ENCODE data around the gene IRAK3.

IRAK3 gene

DNA sequence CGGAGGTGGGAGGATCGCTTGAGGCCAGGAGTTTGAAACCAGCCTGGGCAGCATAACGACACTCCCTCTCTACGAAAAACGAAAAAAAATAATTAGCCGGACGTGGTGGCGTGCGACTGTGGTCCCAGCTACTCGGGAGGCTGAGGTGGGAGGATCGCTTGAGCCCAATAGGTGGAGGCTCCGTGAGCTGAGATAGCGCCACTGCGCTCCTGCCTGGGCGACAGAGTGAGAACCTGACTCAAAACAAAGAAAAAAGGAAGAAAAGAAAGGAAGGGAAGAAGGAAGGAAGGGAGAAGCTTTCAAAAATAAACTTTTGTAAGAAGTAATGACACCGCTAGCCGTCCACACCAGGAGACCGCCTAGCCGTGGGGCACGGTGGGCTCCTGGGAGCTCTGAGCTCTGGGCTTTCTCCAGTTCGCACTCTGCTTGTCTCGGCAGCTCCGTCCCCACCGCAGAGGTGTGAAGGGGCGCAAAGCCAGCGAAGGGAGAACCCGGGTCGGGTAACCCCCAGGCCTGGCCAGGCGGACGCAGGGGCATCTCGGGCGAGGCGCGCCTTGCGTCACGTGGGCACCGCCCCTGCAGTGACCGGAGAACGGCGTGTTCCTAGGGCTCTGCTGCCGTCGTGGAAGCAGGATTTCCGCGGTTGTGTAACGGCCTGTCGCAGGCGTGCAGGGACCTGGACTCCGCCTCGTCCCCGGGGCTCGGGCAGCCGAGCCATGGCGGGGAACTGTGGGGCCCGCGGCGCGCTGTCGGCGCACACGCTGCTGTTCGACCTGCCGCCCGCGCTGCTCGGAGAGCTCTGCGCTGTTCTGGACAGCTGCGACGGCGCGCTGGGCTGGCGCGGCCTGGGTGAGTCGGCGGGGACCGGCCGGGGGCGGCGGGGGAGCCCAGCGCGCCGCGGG lies at the start of gene IRAK3:
IRAK3 (plus strand) TSS at position 631 of the 902 bp plus-strand sequence; CDS start at position 717, 86 bp downstream.
- DNase-seq (ENCODE audit: low spot score), result no peak

- no peak for DNase-seq (ENCODE audit: low spot score)
Measured at GRCh38 chr12:66139328-66139727, 49.7 kb upstream of the IRAK3 start.

DNA sequence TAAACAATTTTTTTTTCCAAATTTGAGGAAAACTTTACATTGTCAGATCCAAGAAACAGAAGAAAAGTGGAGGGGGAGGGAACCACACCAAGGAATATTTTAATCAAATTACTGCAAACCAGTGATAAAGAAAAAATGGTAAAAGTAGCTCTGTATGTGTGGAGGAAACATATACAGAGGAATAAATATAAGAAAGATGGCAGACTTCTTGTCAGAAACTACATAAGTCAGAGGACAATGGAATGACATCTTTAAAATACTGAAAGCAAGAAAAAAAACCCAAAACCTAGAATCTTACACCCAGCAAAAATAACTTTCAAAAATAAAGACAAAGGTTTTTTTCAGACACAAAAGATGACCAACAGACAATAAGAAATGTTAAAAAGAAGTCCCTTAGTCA lies 48.3 kb upstream of the IRAK3 start:
- peak; percentile 20 for DNase-seq (ENCODE audit: low spot score)

GRCh38 chr12:66141299-66141698 lies 47.7 kb upstream of the IRAK3 start:
- DNase-seq (ENCODE audit: low spot score), result no peak

- no peak for DNase-seq (ENCODE audit: low spot score)
Measured at GRCh38 chr12:66142826-66143225, 46.2 kb upstream of the IRAK3 start.

DNA sequence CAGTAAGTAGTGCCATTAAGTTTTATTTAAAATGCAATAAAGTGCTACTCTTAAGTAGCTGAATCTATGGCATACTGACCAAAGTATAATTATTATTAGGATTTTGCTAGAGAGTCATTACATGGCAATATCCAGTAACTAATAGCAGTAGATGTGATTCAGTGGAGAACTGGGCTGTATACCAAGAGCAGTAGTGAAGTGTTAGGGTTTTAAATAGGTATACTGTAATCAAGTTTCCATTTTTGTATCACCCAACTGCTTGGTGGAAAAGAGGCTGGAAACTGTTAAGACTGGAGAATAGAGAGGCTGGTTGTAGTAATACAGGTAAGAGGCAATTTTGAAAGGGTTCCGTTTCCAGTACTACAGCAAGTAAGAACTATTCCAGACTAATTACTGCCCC lies 45.1 kb upstream of the IRAK3 start:
- no peak for DNase-seq (ENCODE audit: low spot score)

GRCh38 chr12:66144791-66145754 lies 43.9 kb upstream of the IRAK3 start:
- DNase-seq (ENCODE audit: low spot score), result peak; percentile 18

DNA sequence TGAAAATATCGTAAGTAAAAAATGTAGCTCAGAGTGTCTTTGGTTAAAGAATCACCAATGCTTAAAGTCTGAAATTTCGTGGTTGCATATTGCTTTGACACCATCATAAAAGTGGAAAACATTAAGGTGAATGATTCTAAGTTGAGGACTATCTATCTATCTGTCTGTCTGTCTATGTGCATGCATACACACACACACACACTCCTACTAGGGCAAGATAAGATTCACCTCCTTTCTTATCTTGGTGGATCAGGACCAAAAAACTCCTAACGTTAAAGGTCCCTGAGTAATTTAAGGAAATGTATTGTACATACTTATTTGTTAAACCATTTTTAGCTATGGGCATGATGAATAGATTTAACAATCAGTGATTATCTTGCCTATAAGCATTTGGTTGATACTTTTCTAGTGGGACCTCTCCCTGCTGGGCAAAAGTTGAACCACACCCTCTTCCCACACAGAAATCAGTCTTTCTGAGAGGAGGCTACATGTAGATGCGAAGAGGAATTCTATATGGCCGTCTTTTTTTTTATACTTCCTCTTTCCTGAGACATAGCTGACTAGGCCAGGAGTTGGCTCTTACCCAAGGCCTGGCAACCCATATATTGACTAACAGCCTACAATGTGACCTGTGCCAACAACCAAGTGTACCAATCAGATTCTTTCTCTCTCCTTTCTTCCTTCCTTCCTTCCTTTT lies 39.2 kb upstream of the IRAK3 start:
- DNase-seq (ENCODE audit: low spot score), result no peak

GRCh38 chr12:66152732-66153131 lies 36.3 kb upstream of the IRAK3 start:
- no peak for DNase-seq (ENCODE audit: low spot score)

DNA sequence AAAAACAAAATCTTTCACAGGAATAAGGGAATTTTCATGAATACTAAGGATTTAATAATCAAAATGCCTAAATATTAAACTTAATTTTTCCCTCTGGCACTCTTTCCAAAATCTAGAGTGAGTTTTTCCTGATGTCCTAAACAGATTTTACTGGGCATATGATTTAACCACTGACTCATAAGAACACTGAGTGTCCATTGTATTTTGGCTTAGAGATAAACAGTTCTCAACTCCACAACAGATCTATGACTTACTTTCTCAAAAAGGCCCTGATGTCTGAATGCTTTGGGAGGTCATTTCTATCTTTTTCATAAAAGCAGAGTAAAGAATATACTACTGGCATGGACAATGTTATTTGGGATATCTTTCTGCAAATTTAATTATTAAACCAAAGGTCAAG lies 34.2 kb upstream of the IRAK3 start:
- DNase-seq (ENCODE audit: low spot score), result no peak

DNA sequence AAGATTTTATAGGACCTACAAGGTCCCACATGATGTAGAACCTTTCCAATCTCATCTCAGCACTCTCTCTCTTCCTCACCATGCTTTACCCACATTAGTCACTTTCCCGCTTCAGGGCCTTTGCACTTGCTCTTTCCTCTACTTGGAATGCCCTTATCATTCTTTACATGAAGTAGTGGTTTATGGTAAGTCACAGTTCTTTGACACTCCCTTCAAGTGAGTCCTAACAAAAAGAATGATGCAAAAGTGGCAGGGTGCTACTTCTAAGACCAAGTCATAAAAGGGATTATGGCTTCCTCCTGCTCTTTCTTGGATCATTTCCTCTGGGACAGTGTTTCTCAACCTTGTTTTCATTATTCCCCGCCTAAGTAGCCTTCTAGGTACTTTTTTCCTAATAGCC lies 32.4 kb upstream of the IRAK3 start:
- no peak for DNase-seq (ENCODE audit: low spot score)

DNA sequence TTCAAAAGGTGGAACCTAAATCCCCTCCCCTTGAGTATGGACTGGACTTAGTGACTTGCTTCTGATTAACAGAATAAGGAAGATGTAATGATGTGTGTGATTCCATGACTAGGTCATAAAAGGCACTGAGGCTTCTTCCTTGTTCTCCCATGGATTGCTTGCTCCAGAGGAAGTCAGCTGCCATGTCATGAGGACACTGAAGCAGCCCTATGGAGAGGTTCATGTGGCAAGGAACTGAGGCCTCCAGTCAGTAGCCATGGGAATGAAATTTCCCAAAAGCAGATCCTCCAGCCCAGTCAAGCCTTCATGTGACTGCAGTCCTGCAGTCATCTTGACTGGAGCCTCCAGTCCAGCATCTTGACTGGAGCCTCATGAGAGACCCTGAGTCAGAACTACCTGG lies 29.9 kb upstream of the IRAK3 start:
- DNase-seq (ENCODE audit: low spot score), result no peak

- DNase-seq (ENCODE audit: low spot score), result no peak
Measured at GRCh38 chr12:66160704-66161103, 28.3 kb upstream of the IRAK3 start.

- DNase-seq (ENCODE audit: low spot score), result no peak
Measured at GRCh38 chr12:66162701-66163100, 26.3 kb upstream of the IRAK3 start.

DNA sequence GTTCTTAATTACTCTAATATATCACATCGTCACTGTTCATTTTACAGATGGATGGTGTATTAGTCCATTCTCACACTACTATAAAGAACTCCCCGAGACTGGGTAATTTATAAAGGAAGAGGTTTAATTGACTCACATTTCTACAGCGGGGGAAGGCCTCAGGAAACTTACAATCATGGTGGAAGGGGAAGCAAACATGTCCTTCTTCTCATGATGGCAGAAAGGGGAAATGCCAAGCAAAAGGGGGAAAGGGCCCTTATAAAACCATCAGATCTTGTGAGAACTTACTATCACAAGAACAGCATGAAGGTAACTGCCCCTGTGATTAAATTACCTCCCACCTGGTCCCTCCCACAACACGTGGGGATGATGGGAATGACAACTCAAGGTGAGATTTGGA lies 25.7 kb upstream of the IRAK3 start:
- DNase-seq (ENCODE audit: low spot score), result no peak

DNA sequence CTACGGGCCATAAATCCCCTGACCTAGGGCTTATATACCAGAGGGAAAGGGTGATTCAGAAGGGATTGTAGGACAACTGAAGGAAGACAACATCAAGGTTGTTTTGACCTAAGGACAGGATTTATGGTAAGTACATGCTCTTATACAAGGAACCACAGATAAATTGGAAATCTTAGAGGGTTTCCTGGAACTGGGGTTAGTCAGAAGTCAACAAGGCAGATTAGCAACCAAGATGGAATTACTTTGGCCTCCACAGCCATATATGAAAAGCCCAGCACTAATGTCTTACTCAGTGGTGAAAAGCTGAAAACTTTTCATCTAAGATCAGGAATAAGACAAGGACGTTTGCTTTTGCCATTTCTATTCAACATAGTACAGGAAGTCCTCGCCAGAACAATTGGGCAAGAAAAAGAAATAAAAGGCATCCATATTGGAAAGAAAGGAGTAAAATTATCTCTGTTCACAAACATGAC lies 24.6 kb upstream of the IRAK3 start:
- no peak for DNase-seq (ENCODE audit: low spot score)

GRCh38 chr12:66165141-66165540 lies 23.9 kb upstream of the IRAK3 start:
- no peak for DNase-seq (ENCODE audit: low spot score)

GRCh38 chr12:66166561-66166960 lies 22.5 kb upstream of the IRAK3 start:
- no peak for DNase-seq (ENCODE audit: low spot score)

GRCh38 chr12:66168410-66168809 lies 20.6 kb upstream of the IRAK3 start:
- DNase-seq (ENCODE audit: low spot score), result no peak

DNA sequence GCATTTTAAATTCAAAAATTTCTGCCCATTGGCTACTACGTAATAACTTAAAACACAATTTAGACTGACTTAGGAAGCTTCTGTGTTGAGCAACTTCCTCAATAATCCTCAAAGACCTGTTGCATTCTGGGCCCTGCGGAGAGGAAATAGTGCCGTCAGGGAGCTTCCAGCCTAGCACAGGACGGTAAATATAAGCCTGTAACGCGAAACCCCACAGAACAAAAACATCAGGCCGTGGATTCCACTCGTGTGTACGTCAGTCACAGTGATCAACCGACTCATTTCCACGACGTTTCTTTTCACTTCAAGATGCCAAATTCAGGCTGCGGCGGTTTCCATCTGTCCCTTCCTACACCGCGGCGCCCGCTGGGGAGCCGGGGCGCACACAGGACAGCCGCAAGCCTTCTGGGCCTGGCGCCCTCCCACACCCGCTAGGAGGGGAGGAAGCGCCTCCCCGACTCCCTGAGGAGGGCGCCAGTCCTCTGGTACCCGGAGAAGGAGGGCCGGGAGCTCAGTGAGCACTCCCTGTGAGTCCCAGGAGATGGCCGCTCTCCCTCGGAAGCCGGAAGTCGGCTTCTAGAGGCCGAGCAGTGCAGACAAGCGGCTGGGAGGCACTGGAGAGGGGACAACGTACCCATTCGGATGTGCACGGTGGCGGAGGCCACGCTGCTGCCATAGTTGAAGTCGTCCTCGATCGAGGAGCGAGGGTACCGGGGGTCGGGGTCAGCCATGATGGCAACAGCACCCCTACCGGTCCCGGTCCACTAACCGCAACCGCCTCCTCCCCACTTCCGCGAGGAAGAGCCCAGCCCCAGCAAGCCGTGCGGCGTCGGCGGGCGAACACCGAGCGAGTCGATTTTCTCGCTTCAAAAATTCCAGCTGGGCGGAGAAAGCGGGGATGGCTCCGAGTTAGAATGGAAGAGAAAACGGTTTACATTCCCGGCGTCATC lies 19.5 kb upstream of the IRAK3 start, which contains the start of gene TMBIM4:
TMBIM4 (minus strand) TSS at position 776 of the 950 bp plus-strand sequence; CDS start at position 731, 45 bp downstream.
- DNase-seq (ENCODE audit: low spot score), result peak; percentile 76

DNA sequence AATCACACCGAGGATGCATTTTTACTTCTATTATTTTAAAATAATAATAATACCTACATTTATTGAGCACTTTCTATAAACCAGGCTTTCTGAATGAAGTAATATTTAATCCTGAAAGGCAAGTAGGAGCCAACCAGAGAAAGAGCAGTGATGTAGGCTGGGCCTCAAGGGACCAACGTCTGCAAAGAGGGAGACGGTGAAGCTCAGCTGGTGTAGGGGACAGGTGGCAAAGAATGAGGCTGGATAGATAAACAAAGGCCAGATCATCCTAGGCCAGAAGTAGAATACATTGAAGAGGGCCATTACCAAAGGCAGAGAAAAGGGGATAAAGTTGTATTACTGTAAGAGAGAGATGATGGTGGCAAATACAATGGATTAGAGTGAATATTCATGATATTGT lies 18.4 kb upstream of the IRAK3 start:
- DNase-seq (ENCODE audit: low spot score), result no peak
